T47D (cell line): ENCODE measurements around the gene SLC43A1.

Experiments
- DNase-seq, 2 experiments: peaks; one replicate each; pipeline versions ENCODE4 v3.0.0 to v3.0.0-alpha.2; 2011 to 2012; ENCODE audit warnings: low read depth in 1 of 2, low spot score in 1 of 2
- JUND ChIP-seq: IDR thresholded peaks from 2 replicates; pipeline ENCODE4 v1.6.1; 2012; ENCODE audit warnings: low read depth
- in situ Hi-C: cut with HindIII; loops from 2 replicates; pipeline ENCODE4 v1.10.0; 2016; ENCODE audit warnings: low sequenced_read_pairs, low pct_unique_long_range_greater_than_20kb

Gene SLC43A1

DNA sequence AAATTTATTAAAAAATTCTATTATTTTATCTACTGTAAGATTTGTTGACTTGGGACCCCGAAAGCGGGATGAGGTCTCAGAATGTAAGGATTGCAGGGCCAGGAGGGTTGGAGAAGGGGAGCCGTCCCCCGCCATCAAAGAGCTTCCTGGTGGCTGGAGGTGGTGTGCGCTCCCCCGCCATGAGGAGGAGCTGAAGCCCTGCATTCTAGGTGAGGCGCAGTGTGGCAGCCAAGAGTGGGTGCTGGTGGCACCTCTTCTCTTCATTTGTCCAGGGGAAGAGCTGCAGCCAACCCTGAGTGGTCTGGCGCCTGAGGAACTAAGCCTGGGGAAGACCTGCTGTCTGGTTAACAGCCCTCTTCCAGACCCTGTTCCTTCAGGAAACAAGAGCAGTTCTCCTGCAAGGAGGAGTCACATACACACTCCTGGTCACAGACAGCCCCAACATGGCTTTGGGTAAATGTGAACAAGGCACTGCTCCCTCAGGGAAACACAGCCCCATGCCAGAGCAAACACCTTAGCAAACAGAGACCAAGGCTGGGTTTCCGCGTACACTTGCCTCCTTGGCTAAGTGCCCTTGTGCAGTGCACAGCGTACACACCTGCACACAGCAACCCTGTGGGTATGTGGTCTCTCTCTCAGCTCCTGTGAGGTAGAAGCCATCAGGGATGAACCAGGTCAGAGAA lies 37.9 kb downstream of the SLC43A1 start:
- in situ Hi-C loops, result no loop called here
- no peak for TF ChIP-seq JUND
- DNase-seq, result peak; percentile 96 to 98

DNA sequence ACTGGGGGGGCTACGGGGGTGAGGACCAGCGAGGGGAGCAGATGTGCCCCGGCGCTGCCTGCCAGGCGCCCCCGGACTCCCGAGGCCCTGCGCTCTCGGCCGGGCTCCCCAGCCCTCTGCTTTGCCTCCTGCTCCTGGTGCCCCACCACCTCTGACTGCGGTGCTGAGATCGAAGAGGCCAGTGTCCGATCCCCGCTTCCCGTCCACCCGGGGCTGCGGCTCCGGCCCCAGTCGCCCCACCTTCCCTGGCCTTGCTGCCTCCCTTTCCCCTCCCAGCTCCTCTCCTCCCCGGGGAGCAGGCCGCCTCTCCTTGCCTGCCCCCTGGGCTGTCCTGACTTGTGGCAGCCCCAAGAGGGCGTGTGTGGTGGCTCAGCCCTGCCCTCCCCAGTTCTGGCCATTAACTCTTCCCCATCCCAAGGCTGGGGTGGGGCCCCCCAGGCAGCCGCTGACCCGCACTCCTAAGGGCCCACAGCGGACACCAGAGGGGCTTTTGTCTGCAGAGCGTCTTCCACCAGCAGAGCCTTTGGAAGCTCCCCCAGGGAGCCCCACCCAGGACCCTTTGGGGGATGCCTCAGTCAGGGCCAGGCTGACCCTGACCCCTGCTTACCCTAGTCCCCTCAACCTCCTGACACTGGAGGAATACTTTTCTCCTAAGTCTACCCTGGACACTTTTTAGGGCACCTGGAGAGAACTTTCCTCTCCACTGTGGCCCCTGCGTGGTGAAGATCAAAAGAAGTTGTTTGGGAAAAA lies 38.6 kb downstream of the SLC43A1 start:
- no peak for TF ChIP-seq JUND
- DNase-seq, result peak; percentile 91 to 93
- in situ Hi-C loops, result no loop called here

DNA sequence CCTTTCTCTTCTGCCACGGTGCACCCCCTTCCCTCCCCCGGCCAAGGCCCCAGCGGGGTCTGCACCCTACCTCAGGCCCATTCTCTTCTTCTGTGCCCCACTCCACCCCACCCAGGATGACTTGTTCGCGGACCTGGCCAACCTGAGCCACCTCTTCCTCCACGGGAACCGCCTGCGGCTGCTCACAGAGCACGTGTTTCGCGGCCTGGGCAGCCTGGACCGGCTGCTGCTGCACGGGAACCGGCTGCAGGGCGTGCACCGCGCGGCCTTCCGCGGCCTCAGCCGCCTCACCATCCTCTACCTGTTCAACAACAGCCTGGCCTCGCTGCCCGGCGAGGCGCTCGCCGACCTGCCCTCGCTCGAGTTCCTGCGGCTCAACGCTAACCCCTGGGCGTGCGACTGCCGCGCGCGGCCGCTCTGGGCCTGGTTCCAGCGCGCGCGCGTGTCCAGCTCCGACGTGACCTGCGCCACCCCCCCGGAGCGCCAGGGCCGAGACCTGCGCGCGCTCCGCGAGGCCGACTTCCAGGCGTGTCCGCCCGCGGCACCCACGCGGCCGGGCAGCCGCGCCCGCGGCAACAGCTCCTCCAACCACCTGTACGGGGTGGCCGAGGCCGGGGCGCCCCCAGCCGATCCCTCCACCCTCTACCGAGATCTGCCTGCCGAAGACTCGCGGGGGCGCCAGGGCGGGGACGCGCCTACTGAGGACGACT lies 39.3 kb downstream of the SLC43A1 start:
- in situ Hi-C loops, result no loop called here
- DNase-seq, result peak; percentile 75 to 80
- no peak for TF ChIP-seq JUND

DNA sequence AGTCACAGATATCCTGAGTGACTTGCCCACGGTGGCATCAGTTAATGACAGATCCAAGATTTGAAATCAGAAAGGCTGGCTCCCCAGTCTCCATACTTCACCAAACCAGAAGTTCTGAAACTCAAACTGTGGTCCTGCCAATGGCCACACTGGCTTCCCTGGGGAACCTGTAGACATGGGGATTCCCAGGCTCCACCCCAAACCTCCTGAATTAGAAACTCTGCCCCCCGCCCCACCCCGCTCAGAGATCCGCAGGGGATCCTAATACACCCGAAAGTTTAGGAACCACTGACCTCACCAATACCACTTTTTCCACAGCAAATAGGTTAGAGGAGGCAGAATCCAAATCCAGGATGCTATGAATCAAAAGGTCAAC lies 39.8 kb downstream of the SLC43A1 start:
- no peak for DNase-seq
- in situ Hi-C loops, result no loop called here
- no peak for TF ChIP-seq JUND

DNA sequence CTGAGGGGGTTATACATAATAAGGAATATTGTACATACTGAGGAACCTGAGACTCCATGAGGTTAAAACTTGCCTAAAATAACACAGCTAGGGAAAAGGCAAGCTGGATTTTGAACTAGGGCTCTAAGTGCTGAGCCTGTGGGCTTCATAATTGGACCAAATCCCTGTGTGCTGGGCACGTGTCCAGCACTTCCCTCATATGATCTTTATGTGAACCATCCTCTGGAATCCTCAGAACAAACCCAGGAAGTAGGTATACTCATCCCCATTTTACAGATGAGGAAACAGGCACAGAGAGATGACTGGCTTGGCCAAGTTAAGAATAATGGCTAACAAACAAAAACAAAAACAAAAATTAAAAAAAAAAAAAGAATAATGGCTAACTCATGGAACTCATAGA lies 40.3 kb downstream of the SLC43A1 start:
- DNase-seq, result no peak
- TF ChIP-seq JUND, result no peak
- in situ Hi-C loops, result no loop called here

DNA sequence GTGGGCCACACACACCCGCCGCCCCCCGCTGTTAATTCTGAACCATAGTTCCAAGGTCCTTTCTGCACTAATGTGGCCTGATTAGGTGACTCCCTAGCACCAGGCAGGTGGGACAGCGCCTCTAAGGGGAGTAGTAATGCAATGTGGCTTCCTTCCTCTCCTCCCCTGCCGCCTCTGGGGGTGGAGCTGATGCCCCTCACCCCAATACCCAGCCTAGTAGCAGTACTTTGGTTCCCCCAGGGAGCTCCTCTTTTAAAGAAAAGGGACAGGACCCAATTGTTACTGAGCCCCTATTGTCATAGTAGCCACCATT lies 40.7 kb downstream of the SLC43A1 start:
- in situ Hi-C loops, result no loop called here
- no peak for TF ChIP-seq JUND

DNA sequence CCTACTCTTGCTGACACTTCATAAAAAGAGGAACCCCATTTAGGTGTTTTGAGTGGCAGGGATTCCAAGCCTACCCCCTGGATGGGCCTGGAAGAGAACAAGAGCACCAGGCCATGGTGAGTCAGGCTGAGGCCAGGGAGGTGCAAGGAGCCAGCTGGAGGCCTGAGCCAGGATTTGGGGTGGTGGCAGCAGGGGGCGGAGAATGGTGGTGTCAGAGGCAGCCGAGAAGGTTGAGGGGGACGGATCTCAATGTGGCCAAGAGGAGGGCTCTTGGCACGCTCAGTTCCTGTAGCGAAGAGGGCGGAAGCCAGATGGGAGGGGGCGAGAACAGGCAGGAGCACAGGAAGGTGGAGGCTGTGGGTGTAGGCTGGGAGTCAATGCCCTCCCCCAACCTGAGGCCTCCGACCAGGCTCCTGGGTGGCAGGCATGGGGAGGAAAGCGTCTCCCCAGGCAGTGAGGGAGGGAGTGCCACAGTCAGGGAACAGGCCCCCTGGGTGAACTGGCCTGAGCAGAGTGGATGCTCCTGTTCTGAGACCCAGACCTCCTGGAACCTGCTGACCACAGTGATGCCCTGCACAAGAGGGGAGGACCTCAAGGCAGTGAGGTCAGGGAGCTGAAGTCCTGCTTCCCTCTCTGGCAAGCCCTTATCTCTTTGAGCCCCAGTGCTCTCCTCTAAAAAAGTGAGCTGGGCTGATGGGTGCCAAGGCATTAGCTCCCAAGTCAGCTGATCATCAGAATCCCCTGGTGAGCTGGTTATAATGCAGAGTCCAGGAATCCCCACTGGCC lies 41.3 kb downstream of the SLC43A1 start:
- in situ Hi-C loops, result no loop called here
- TF ChIP-seq JUND, result no peak
- no peak for DNase-seq

More for the DNA sequence above, 40.7 kb downstream of the SLC43A1 start:
- no peak for DNase-seq

DNA sequence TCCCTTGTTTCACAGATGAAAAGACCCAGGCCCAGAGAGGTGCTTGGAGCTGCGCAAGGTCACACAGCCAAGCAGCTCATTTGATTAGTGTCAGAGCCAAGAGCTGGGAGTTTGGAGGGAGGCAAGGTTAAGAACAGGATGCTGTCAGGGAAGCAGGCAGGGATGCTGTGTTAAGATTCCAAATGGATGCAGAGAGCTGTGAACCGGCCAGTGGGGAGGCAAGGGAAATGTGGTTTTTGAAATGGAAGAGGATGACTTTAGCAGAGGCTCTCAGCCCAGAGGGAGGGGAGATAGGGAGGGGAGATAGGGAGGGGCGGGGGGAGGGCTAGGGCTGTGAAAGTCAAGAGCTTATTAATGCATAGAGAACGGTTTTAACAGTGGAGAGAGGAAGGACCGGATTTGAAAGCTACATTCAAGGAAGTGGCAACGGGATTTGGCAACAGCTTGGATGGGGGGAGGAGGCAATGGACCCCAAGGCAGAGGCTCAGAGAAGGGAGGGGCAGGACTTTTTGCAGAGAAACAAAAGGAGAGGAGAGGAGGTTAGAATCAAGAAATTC lies 42.1 kb downstream of the SLC43A1 start:
- no peak for DNase-seq

DNA sequence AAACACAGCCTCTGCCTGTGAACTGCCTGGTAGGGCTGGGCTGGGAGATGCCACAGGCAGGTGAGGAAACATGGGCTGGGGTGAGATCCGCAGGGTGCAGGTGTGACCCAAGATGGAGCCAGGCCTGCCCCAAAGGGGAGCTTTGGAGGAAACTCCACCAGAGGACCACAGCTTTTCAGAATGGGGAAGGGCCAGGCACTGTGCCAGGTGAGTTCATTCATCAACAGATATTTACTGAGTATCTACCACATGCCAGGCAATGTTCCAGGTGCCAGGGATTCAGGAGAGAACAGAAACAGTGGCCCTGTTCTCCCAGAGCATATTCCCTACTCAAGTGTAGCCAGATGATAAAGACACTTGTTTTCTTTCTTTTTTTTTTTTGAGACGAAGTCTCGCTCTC lies 44.0 kb downstream of the SLC43A1 start:
- in situ Hi-C loops, result no loop called here
- TF ChIP-seq JUND, result no peak
- no peak for DNase-seq

More for the DNA sequence above, 42.1 kb downstream of the SLC43A1 start:
- TF ChIP-seq JUND, result no peak
- in situ Hi-C loops, result no loop called here

DNA sequence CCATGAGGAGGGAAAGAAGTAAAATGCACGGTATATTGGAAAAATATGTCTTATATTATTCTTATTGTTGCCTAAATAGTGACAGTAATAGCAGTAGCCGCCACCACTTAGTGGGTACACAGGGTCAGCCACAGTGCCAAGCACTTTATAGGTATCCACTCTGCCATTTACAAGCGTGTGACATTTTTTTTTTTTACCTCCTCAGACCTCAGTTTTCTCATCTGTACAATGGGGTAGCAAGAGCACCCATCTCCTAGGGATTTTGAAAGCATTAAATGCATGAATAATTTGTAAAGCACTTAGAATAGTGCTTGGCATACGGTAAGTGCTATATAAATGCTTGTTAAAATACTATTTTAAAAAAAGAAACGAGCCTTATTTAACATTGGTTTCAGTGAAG lies 46.2 kb downstream of the SLC43A1 start:
- in situ Hi-C loops, result no loop called here
- DNase-seq, result no peak
- TF ChIP-seq JUND, result no peak

DNA sequence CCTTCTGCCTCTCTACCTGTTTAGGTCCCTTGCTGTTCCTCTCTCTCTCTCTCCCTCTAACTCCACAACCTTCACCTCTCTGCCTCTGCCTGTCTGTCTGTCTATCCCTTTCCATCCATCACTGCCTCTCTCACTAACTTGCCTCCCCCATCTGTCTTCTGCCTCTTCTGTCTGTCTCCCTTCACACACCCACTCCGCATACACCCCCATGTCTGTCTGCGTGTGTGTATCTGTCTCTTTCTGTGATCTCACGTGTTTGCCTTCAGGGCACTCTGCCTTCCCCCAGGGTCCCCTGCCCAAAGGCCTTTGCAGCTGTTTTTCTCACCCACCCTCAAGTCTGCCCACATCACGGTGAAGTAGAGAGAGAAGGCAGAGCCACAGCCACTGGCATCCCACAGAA lies 47.2 kb downstream of the SLC43A1 start:
- DNase-seq, result no peak
- in situ Hi-C loops, result no loop called here
- no peak for TF ChIP-seq JUND

DNA sequence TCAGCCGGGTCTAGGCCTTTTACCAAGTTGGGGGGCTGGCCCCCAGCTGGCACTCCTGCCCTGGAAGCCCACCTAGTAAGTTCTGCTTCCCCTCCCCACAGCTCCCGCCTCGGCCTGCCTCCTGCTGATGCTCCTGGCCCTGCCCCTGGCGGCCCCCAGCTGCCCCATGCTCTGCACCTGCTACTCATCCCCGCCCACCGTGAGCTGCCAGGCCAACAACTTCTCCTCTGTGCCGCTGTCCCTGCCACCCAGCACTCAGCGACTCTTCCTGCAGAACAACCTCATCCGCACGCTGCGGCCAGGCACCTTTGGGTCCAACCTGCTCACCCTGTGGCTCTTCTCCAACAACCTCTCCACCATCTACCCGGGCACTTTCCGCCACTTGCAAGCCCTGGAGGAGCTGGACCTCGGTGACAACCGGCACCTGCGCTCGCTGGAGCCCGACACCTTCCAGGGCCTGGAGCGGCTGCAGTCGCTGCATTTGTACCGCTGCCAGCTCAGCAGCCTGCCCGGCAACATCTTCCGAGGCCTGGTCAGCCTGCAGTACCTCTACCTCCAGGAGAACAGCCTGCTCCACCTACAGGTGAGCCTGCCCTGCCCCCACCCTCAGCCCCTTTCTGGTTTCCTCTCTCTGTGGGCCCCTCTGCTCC lies 47.9 kb downstream of the SLC43A1 start:
- DNase-seq, result no peak

More for the DNA sequence above, 47.9 kb downstream of the SLC43A1 start:
- no peak for TF ChIP-seq JUND
- in situ Hi-C loops, result no loop called here
